Tibial nerve (tissue), 4 donors: ENCODE results near the gene DIS3. TPM values are rescaled to one million over a fixed set of nuclear protein-coding genes. Genes with fewer than 3 reads are reported as not detected.

Experiments used
- DNase-seq, 2 donors: peaks; one replicate each; pipeline ENCODE4 v3.0.0-alpha.2; 2019; ENCODE audit warnings: low spot score in 2 of 2
- H3K27ac ChIP-seq, 4 donors: fragments of 200-600 bp; sonication (generic) in 3 of 4; one replicate each; pipeline ENCODE4 v1.5.1; 2017 to 2019; ENCODE audit warnings: mild to moderate bottlenecking in 1 of 4
- H3K27me3 ChIP-seq, 2 donors: fragments of 200-600 bp; sonication (generic) in 1 of 2; one replicate each; pipeline versions ENCODE4 v1.5.1 to v1.6.0; 2017 to 2019
- H3K36me3 ChIP-seq, 3 donors: fragments of 200-600 bp; sonication (generic); one replicate each; pipeline ENCODE4 v1.5.1; 2018 to 2019
- H3K4me1 ChIP-seq, 4 donors: fragments of 200-600 bp; sonication (generic) in 3 of 4; one replicate each; pipeline ENCODE4 v1.5.1; 2017 to 2019
- H3K4me3 ChIP-seq, 4 donors: fragments of 200-600 bp; sonication (generic) in 3 of 4; one replicate each; pipeline ENCODE4 v1.5.1; 2017 to 2019; ENCODE audit warnings: mild to moderate bottlenecking in 1 of 4, moderate library complexity in 1 of 4
- H3K9me3 ChIP-seq, 4 donors: fragments of 200-600 bp; sonication (generic) in 3 of 4; one replicate each; pipeline ENCODE4 v1.5.1; 2017 to 2019
- CTCF ChIP-seq, 5 experiments: fragments of 200-600 bp in 3 of 5; fragments of 450-650 bp in 2 of 5; sonication (generic) in 3 of 5; IDR thresholded peaks; one replicate each; pipeline ENCODE4 v1.5.1; 2016 to 2019; ENCODE audit warnings: antibody characterized with exemption in 5 of 5, mild to moderate bottlenecking in 3 of 5, moderate library complexity in 2 of 5
- EP300 ChIP-seq, 2 donors: sonication (generic); formaldehyde crosslinking; IDR thresholded peaks; one replicate each; pipeline ENCODE4 v1.6.1; 2017; ENCODE audit warnings: antibody characterized with exemption in 2 of 2, mild to moderate bottlenecking in 1 of 2
- POLR2A ChIP-seq, 2 donors: fragments of 450-650 bp; IDR thresholded peaks; one replicate each; pipeline ENCODE4 v1.6.1; 2017; ENCODE audit warnings: antibody characterized with exemption in 2 of 2, mild to moderate bottlenecking in 2 of 2, moderate library complexity in 2 of 2
- WGBS, 2 donors: methylation state at CpG; one replicate each; pipeline ENCODE4 v1.1.5; 2018; 5-methylcytosine and 5-hydroxymethylcytosine counted together
- total RNA-seq, 4 donors: library from RNA; depleted of rRNA; stranded (reverse); fragments of >200 nt; gene quantifications; one replicate each; pipeline ENCODE4 v1.1.0, GENCODE V29; 2016

DIS3 gene
- total RNA-seq, 4 donors from 2014 or later = 28.0 to 37.4 (median 30.8) TPM

GRCh38 chr13:72763411-72763810, 18.3 kb downstream of the DIS3 start:
- Histone ChIP-seq H3K36me3 (peaks cover 0 to 100% (median 36%) of the 10 kb centered on the region in 3 donors), H3K9me3 (no peaks in the 10 kb centered on the region), H3K4me1 (no peaks in the 10 kb centered on the region), H3K4me3 (no peak overlapping the region), H3K27me3 (no peaks in the 10 kb centered on the region), H3K27ac (peak overlapping the region in 1 of 4 donors; percentile 36)
- WGBS, 2 donors = 58 to 69% methylated on average over 2 of the region's 2 CpGs
- no peak for DNase-seq
- no peak for TF ChIP-seq CTCF (IDR thresholded peaks at IDR 0.05)
- TF ChIP-seq POLR2A (IDR thresholded peaks at IDR 0.05) = no peak
- TF ChIP-seq EP300 (IDR thresholded peaks at IDR 0.05) = no peak

- Histone ChIP-seq H3K27ac (no peak overlapping the region), H3K4me3 (no peak overlapping the region), H3K27me3 (no peaks in the 10 kb centered on the region), H3K9me3 (no peaks in the 10 kb centered on the region), H3K36me3 (peaks cover 0 to 100% (median 49%) of the 10 kb centered on the region in 3 donors), H3K4me1 (no peaks in the 10 kb centered on the region)
- DNase-seq = no peak
- TF ChIP-seq EP300 (IDR thresholded peaks at IDR 0.05) = no peak
- TF ChIP-seq POLR2A (IDR thresholded peaks at IDR 0.05) = no peak
- TF ChIP-seq CTCF (IDR thresholded peaks at IDR 0.05) = no peak
- WGBS, 2 donors = 87 to 94% methylated on average over 3 of the region's 3 CpGs
Observed at GRCh38 chr13:72760189-72760588, 21.5 kb downstream of the DIS3 start.

DNA sequence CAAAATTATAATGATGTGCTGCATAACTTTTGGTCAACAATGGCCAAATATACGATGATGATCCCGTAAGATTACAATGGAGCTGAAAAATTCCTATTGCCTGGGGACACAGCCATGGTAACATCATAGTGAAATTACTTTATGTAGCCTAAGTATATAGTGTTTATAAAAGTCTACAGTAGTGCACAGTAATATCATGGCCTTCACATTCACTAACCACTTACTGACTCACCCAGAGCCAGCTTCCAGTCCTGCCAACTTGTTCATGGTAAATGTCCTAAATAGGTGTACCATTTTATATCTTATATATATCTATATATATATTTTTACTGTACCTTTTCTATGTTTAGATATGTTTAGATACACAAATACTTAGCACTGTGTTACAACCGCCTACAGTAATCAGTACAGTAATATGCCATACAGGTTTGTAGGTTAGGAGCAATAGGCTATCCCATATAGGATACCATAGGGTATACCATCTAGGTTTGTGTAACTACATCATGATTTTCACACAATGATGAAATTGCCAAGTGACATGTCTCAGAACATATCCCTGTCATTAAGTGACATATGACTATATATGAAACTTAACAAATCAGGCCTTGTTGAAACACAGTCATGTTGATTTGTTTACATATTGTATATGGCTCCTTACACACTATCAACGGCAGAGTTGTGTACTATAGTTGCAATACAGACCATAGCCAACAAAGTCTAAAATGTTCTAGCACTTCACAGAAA, 23.7 kb downstream of the DIS3 start:
- TF ChIP-seq POLR2A (IDR thresholded peaks at IDR 0.05) = no peak
- TF ChIP-seq EP300 (IDR thresholded peaks at IDR 0.05) = no peak
- TF ChIP-seq CTCF (IDR thresholded peaks at IDR 0.05) = no peak
- Histone ChIP-seq H3K4me1 (no peaks in the 10 kb centered on the region), H3K36me3 (peaks cover 0 to 97% (median 42%) of the 10 kb centered on the region in 3 donors), H3K27me3 (no peaks in the 10 kb centered on the region), H3K4me3 (no peak overlapping the region), H3K27ac (no peak overlapping the region), H3K9me3 (no peaks in the 10 kb centered on the region)
- WGBS, 2 donors = 72 to 74% methylated on average over 4 of the region's 4 CpGs
- DNase-seq = no peak

- TF ChIP-seq POLR2A (IDR thresholded peaks at IDR 0.05) (no peak), EP300 (IDR thresholded peaks at IDR 0.05) (no peak), CTCF (IDR thresholded peaks at IDR 0.05) (no peak)
- Histone ChIP-seq H3K36me3 (peaks cover 0 to 87% (median 21%) of the 10 kb centered on the region in 3 donors), H3K4me1 (no peaks in the 10 kb centered on the region), H3K4me3 (no peak overlapping the region), H3K27me3 (no peaks in the 10 kb centered on the region), H3K9me3 (no peaks in the 10 kb centered on the region), H3K27ac (no peak overlapping the region)
- DNase-seq = no peak
- 90 to 93% methylated on average over 6 of the region's 6 CpGs for WGBS, 2 donors
Observed at GRCh38 chr13:72754111-72754510, 27.6 kb downstream of the DIS3 start.

DNA sequence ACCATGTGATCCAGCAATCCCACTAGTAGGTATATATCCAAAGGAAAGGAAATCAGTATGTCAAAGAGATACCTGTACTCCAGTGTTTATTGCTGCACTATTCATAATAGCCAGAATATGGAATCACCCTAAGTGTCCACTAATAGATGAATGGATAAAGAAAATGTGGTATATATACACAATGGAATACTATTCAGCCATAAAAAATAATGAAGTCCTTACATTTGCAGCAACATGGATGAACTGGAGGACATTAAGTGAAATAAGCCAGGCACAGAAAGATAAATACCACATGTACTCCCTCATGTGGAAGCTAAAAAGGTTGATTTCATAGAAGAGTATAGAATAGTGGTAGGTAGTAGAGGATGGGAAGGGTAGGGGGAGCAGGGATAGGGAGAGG, 30.5 kb downstream of the DIS3 start:
- no peak overlapping the region for H3K4me3 ChIP-seq
- peaks cover 0 to 83% (median 0%) of the 10 kb centered on the region in 3 donors for H3K36me3 ChIP-seq
- no peak overlapping the region for H3K27ac ChIP-seq
- TF ChIP-seq CTCF (IDR thresholded peaks at IDR 0.05) (no peak), EP300 (IDR thresholded peaks at IDR 0.05) (no peak), POLR2A (IDR thresholded peaks at IDR 0.05) (no peak)
- no peak for DNase-seq
- no peaks in the 10 kb centered on the region for H3K27me3 ChIP-seq
- H3K4me1 ChIP-seq = no peaks in the 10 kb centered on the region
- H3K9me3 ChIP-seq = no peaks in the 10 kb centered on the region
